Thyroid gland (tissue), 4 donors: Measurements from ENCODE around the gene PLCL2. TPM values are rescaled to one million over a fixed set of nuclear protein-coding genes. Genes with fewer than 3 reads are reported as not detected.
A peak's percentile ranks its signal among the peaks of the same experiment; 100 is the strongest.

Source experiments
- DNase-seq, 2 donors: peaks; one replicate each; pipeline ENCODE4 v3.0.0-alpha.2; 2019
- H3K27ac ChIP-seq, 3 donors: fragments of 200-600 bp; sonication (generic); 1 replicate in 2 of 3; 2 replicates in 1 of 3; pipeline ENCODE4 v1.5.1; 2016 to 2019; ENCODE audit warnings: mild to moderate bottlenecking in 1 of 3, moderate library complexity in 1 of 3
- H3K27me3 ChIP-seq: fragments of 200-600 bp; sonication (generic); one replicate; pipeline ENCODE4 v1.5.1; 2019
- H3K36me3 ChIP-seq, 2 donors: fragments of 200-600 bp; sonication (generic); one replicate each; pipeline ENCODE4 v1.5.1; 2016 to 2019
- H3K4me1 ChIP-seq, 2 donors: fragments of 200-600 bp; sonication (generic); one replicate each; pipeline ENCODE4 v1.5.1; 2017 to 2019
- H3K4me3 ChIP-seq, 3 donors: fragments of 200-600 bp; sonication (generic); replicated peaks in 1 of 3; 1 replicate in 2 of 3; 2 replicates in 1 of 3; pipeline ENCODE4 v1.5.1; 2016; ENCODE audit warnings: mild to moderate bottlenecking in 1 of 3
- H3K9me3 ChIP-seq: fragments of 200-600 bp; sonication (generic); one replicate; pipeline ENCODE4 v1.5.1; 2017
- POLR2A ChIP-seq, 2 donors: fragments of 450-650 bp; IDR thresholded peaks; one replicate each; pipeline ENCODE4 v1.6.1; 2017; ENCODE audit warnings: antibody characterized with exemption in 2 of 2, mild to moderate bottlenecking in 2 of 2, moderate library complexity in 1 of 2
- WGBS, 2 donors: methylation state at CpG; one replicate each; pipeline ENCODE4 v1.1.5; 2017; 5-methylcytosine and 5-hydroxymethylcytosine counted together
- intact Hi-C: fragments of 100-400 bp; cut with DNase I; formaldehyde crosslinking; loops from one replicate; pipeline ENCODE4 v1.15.1; 2023
- total RNA-seq, 4 donors: library from RNA; depleted of rRNA; stranded (reverse); fragments of >200 nt; gene quantifications; one replicate each; pipeline ENCODE4 v1.2.3, GENCODE V29; 2016
- TF ChIP-seq, protein P1 (sequence below), 6 experiments: fragments of 200-600 bp in 3 of 6; fragments of 450-650 bp in 3 of 6; sonication (generic) in 3 of 6; IDR thresholded peaks; one replicate each; pipeline ENCODE4 v1.5.1; 2016 to 2019; ENCODE audit warnings: antibody characterized with exemption in 6 of 6, mild to moderate bottlenecking in 2 of 6, inconsistent platforms in 1 of 6, moderate library complexity in 1 of 6

Gene PLCL2
- total RNA-seq, 4 donors from 2014 or later: 6.3 to 15.3 (median 9.3) TPM

DNA sequence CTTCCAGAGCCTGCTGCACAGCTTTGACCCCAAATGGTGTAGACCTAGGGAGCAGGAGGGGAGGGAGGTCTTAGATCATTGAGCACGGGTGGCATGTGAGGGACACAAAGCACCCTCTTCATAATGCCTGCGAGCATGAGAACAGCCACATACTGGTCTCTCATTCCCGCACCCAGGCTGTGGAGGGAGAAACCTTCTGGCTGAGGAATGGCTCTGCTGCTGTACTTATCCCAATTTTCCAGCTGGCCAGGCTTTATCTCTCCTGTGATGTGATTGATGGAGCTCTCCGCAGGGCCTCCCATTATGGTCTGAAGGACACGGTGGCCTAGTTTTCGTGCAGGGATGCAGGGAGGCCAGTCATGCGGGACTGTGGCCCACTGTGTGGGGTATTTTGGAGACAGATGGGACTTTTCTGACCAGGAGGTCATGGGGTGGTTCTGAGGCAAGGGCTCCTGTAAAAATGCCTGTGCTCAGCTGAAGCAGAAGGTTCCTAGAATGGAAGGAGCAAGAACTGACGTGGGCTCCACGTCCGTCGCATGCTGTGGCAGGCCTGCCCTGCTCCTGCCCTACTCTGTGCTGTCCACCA is 251.5 kb downstream of the PLCL2 start:
- Histone ChIP-seq H3K4me1 (no peaks in the 10 kb centered on the region), H3K9me3 (no peaks in the 10 kb centered on the region), H3K27me3 (no peaks in the 10 kb centered on the region), H3K36me3 (no peaks in the 10 kb centered on the region), H3K27ac (no peak overlapping the region), H3K4me3 (no peak overlapping the region)
- peak in 1 of 2 donors; percentile 25 for DNase-seq
- intact Hi-C loops: no loop called here
- WGBS, 2 donors: 79 to 81% methylated on average over 10 to 11 of the region's 11 CpGs
- TF ChIP-seq, protein P1, sequence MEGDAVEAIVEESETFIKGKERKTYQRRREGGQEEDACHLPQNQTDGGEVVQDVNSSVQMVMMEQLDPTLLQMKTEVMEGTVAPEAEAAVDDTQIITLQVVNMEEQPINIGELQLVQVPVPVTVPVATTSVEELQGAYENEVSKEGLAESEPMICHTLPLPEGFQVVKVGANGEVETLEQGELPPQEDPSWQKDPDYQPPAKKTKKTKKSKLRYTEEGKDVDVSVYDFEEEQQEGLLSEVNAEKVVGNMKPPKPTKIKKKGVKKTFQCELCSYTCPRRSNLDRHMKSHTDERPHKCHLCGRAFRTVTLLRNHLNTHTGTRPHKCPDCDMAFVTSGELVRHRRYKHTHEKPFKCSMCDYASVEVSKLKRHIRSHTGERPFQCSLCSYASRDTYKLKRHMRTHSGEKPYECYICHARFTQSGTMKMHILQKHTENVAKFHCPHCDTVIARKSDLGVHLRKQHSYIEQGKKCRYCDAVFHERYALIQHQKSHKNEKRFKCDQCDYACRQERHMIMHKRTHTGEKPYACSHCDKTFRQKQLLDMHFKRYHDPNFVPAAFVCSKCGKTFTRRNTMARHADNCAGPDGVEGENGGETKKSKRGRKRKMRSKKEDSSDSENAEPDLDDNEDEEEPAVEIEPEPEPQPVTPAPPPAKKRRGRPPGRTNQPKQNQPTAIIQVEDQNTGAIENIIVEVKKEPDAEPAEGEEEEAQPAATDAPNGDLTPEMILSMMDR (IDR thresholded peaks at IDR 0.05): no peak

DNA sequence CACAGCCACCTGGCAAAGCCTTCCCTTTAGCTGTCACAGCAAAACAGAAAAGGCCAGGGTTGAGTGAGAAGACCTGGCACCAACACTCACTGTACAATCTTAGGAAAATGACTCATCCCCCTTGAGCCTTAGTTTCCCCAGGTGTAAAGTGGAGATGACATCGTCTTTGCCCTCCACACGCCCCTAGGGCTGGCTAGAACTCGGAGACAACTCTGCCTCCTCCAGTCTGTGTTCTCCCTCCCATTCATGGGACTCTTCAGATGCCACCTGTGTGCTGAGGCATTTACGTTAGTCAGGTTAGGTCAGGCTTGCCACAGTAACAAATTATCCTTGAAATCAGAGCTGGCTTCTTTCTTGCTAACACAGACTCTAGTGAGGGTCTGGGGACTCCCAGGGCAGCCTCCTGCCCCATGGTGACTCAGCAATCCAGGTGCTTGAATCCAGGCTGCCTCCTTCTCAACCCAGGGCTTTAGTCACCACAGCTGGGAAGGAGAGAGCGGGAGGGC is 252.6 kb downstream of the PLCL2 start:
- TF ChIP-seq, protein P1 (IDR thresholded peaks at IDR 0.05): no peak
- TF ChIP-seq POLR2A (IDR thresholded peaks at IDR 0.05): no peak
- no peak overlapping the region for H3K4me3 ChIP-seq
- no peak for DNase-seq
- no peak overlapping the region for H3K27ac ChIP-seq
- no peaks in the 10 kb centered on the region for H3K27me3 ChIP-seq
- no peaks in the 10 kb centered on the region for H3K4me1 ChIP-seq
- H3K9me3 ChIP-seq: no peaks in the 10 kb centered on the region
- intact Hi-C loops: no loop called here
- no peaks in the 10 kb centered on the region for H3K36me3 ChIP-seq
- 92 to 100% methylated on average over 5 of the region's 5 CpGs for WGBS, 2 donors

DNA sequence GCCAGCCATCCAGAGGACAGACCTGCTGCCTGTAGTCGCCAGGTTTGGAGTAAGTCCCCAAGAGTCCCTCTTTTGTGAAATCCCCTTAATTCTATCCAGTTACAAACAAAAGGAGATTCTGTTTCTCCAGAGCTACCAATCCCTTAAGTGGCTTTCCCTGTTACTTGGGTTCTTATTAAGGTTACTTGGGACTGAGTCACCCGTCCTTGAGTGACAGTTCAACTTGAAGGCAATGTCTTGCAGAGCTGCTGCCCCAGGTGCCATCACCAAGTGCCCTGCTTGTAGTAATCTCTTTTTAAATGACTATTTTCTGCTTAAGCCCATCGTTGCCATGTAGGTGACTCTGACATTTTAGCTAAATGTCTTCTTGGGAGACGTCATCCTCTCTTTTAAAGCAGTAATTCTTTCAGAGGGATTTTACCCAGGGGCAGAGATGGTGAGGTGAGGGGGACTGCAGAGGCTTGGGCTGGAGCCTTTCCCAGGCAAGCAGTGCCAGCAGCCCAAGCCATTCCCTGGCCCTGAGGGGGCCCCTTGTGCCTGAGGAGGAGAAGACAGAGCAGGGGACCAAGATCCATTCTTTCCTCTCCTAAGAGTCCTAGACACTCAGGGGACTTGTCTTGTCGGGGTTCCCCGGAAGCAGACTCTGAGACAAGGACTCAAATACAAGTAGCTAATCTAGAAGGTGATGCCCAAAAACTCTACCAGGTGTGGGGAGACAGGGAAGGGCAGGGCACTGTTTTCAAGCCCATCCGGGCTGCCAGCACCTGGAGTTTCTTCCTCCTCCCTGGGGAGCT is 253.7 kb downstream of the PLCL2 start:
- no peaks in the 10 kb centered on the region for H3K27me3 ChIP-seq
- intact Hi-C loops: no loop called here
- H3K36me3 ChIP-seq: no peaks in the 10 kb centered on the region
- no peaks in the 10 kb centered on the region for H3K9me3 ChIP-seq
- H3K27ac ChIP-seq: no peak overlapping the region
- 88% methylated on average over 5 to 7 of the region's 7 CpGs for WGBS, 2 donors
- no peak for DNase-seq
- H3K4me1 ChIP-seq: no peaks in the 10 kb centered on the region
- H3K4me3 ChIP-seq: no peak overlapping the region
- no peak for TF ChIP-seq POLR2A (IDR thresholded peaks at IDR 0.05)
- TF ChIP-seq, protein P1 (IDR thresholded peaks at IDR 0.05): no peak
